GM13976 (cell line): Measurements from ENCODE around the gene PRRT3.

Experiments
- DNase-seq: peaks from one replicate; pipeline ENCODE4 v3.0.0; 2012; ENCODE audit warnings: low spot score
- CTCF ChIP-seq: IDR thresholded peaks from 2 replicates; pipeline ENCODE4 v1.5.1; 2012; ENCODE audit warnings: borderline replicate concordance, mild to moderate bottlenecking; ENCODE audit not compliant: insufficient read depth; ENCODE audit errors: extremely low read depth, missing control alignments, control extremely low read depth
- in situ Hi-C: fragments of 300-500 bp; cut with MboI; formaldehyde crosslinking; loops from one replicate; pipeline ENCODE4 v1.12.0; 2022; ENCODE audit warnings: low sequenced_read_pairs, mixed read lengths, inconsistent platforms; ENCODE audit not compliant: unreplicated experiment

The PRRT3 gene

GRCh38 chr3:9914559-9915253, 37.5 kb downstream of the PRRT3 start:
- in situ Hi-C loops = no loop called here
- no peak for DNase-seq
- no peak for TF ChIP-seq CTCF

- TF ChIP-seq CTCF = no peak
- in situ Hi-C loops = no loop called here
- no peak for DNase-seq
Observed at GRCh38 chr3:9914011-9914410, 38.2 kb downstream of the PRRT3 start.

- no peak for TF ChIP-seq CTCF
- in situ Hi-C loops = no loop called here
- no peak for DNase-seq
Observed at GRCh38 chr3:9913601-9914000, 38.6 kb downstream of the PRRT3 start.

GRCh38 chr3:9912294-9912935, 39.8 kb downstream of the PRRT3 start:
- no peak for DNase-seq
- TF ChIP-seq CTCF = no peak
- in situ Hi-C loops = no loop called here

GRCh38 chr3:9911863-9912262, 40.3 kb downstream of the PRRT3 start:
- no peak for TF ChIP-seq CTCF
- in situ Hi-C loops = no loop called here
- no peak for DNase-seq

GRCh38 chr3:9909221-9910013, 42.8 kb downstream of the PRRT3 start:
- in situ Hi-C loops = no loop called here
- no peak for TF ChIP-seq CTCF
- no peak for DNase-seq
